Caco-2 (cell line): ENCODE measurements around the gene TEX14. TPM values are rescaled to one million over a fixed set of nuclear protein-coding genes. Genes with fewer than 3 reads are reported as not detected.

Experiments used
- BruUV-seq: library from RNA; stranded (reverse); fragments of 400-500 nt; replicated peaks from 2 replicates; lab custom pipeline; 2021; lab: Mats Ljungman, UMichigan
- CTCF ChIA-PET: fragments of 300-600 bp; sonication (Branson Sonifier 250); formaldehyde crosslinking; loops from one replicate; lab custom pipeline; 2022; ENCODE audit warnings: antibody characterized with exemption; lab: Charles Lee
- POLR2A ChIA-PET: fragments of 300-600 bp; sonication (Branson Sonifier 250); formaldehyde crosslinking; loops from one replicate; lab custom pipeline; 2022; ENCODE audit warnings: antibody characterized with exemption; lab: Charles Lee
- DNase-seq, 2 experiments: peaks; one replicate each; pipeline versions ENCODE4 v3.0.0 to v3.0.0-alpha.2; 2020 to 2022
- H3K27me3 ChIP-seq: replicated peaks from 2 replicates; pipeline ENCODE4 v1.6.0; 2011; ENCODE audit warnings: low read length; ENCODE audit not compliant: control insufficient read depth, insufficient read depth
- H3K36me3 ChIP-seq: 2 replicates; pipeline ENCODE4 v1.5.1; 2011; ENCODE audit warnings: low read length; ENCODE audit not compliant: control insufficient read depth, insufficient read depth
- H3K4me1 ChIP-seq: fragments of 250-450 bp; sonication (Bioruptor Pico); 2 replicates; pipeline ENCODE4 v1.5.1; 2020; ENCODE audit warnings: mild to moderate bottlenecking
- H3K4me3 ChIP-seq: 2 replicates; pipeline ENCODE4 v1.5.1; 2011; ENCODE audit warnings: low read depth, mild to moderate bottlenecking, control low read depth, low read length
- H3K9me3 ChIP-seq: fragments of 250-450 bp; sonication (Bioruptor Pico); 2 replicates; pipeline ENCODE4 v1.5.1; 2020; ENCODE audit warnings: mild to moderate bottlenecking, moderate library complexity
- H3K27ac Mint-ChIP-seq: one replicate; pipeline ENCODE4 v1.8.0; 2022; ENCODE audit warnings: mixed read lengths; ENCODE audit not compliant: unreplicated experiment
- H3K27me3 Mint-ChIP-seq: one replicate; pipeline ENCODE4 v1.8.0; 2022; ENCODE audit warnings: mixed read lengths; ENCODE audit not compliant: insufficient read depth, unreplicated experiment
- H3K36me3 Mint-ChIP-seq: one replicate; pipeline ENCODE4 v1.8.0; 2022; ENCODE audit warnings: mild to moderate bottlenecking, mixed read lengths; ENCODE audit not compliant: insufficient read depth, unreplicated experiment
- H3K4me1 Mint-ChIP-seq: one replicate; pipeline ENCODE4 v1.8.0; 2022; ENCODE audit warnings: low read depth, mixed read lengths; ENCODE audit not compliant: unreplicated experiment
- H3K4me3 Mint-ChIP-seq: one replicate; pipeline ENCODE4 v1.8.0; 2022; ENCODE audit warnings: mild to moderate bottlenecking, moderate library complexity, mixed read lengths; ENCODE audit not compliant: unreplicated experiment
- H3K9me3 Mint-ChIP-seq: one replicate; pipeline ENCODE4 v1.8.0; 2022; ENCODE audit warnings: mixed read lengths; ENCODE audit not compliant: unreplicated experiment
- CTCF ChIP-seq, 2 experiments: fragments of 200-600 bp in 1 of 2; IDR thresholded peaks; 1 replicate in 1 of 2; 2 replicates in 1 of 2; pipeline versions ENCODE4 v1.5.1 to v1.8.0; 2011 to 2022; ENCODE audit warnings: antibody characterized with exemption in 1 of 2, control low read depth in 1 of 2, inconsistent platforms in 1 of 2, low read depth in 1 of 2, low read length in 1 of 2, mild to moderate bottlenecking in 1 of 2, moderate library complexity in 1 of 2; ENCODE audit not compliant: insufficient read depth in 1 of 2, severe bottlenecking in 1 of 2, unreplicated experiment in 1 of 2
- intact Hi-C: fragments of 100-400 bp; cut with micrococcal nuclease; formaldehyde crosslinking; loops from one replicate; pipeline ENCODE4 v1.10.0; 2022; ENCODE audit not compliant: unreplicated experiment
- total RNA-seq: library from RNA; stranded (reverse); gene quantifications from 2 replicates; pipeline ENCODE4 v1.2.3, GENCODE V29; 2022

TEX14 gene
- total RNA-seq, 1 experiment from 2014 or later = 0.54 TPM

DNA sequence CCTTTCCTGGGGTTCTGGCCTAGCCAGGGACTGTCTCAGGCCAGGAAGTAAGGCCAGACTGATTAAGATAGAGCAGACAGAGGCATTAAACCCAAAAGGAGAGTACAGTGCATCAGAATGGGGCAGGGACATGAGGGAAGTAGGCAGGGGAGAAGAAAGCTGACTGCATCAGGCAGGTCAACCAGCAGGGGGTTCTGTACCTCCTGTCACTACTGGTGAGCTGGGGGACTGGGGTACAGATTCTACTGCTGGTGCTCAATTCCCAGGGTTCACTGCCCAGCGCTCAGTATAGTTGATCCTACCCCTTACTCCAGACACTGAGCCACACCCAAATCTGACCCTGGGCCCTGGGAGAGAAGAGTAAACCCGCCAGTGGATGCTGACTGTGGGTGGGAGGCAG, 164.5 kb downstream of the TEX14 start:
- POLR2A ChIA-PET = no interaction called here
- Mint-ChIP-seq H3K27ac (no peak overlapping the region), H3K27me3 (peaks cover 3% of the 10 kb centered on the region), H3K4me3 (no peak overlapping the region), H3K9me3 (no peaks in the 10 kb centered on the region), H3K36me3 (no peaks in the 10 kb centered on the region), H3K4me1 (peaks cover under 1% of the 10 kb centered on the region)
- BruUV-seq = no TSS peak
- Histone ChIP-seq H3K9me3 (no peaks in the 10 kb centered on the region), H3K4me3 (no peak overlapping the region), H3K27me3 (no peaks in the 10 kb centered on the region), H3K36me3 (no peaks in the 10 kb centered on the region), H3K4me1 (peaks cover 8% of the 10 kb centered on the region; the same call in 1 of the 2 replicates)
- CTCF ChIA-PET = no interaction called here
- no peak for DNase-seq
- intact Hi-C loops = no loop called here
- no peak for TF ChIP-seq CTCF (IDR thresholded peaks at IDR 0.05; ENCODE audit: insufficient read depth in 1 of 2, low read depth in 1 of 2, low read length in 1 of 2, severe bottlenecking in 1 of 2, unreplicated experiment in 1 of 2)

DNA sequence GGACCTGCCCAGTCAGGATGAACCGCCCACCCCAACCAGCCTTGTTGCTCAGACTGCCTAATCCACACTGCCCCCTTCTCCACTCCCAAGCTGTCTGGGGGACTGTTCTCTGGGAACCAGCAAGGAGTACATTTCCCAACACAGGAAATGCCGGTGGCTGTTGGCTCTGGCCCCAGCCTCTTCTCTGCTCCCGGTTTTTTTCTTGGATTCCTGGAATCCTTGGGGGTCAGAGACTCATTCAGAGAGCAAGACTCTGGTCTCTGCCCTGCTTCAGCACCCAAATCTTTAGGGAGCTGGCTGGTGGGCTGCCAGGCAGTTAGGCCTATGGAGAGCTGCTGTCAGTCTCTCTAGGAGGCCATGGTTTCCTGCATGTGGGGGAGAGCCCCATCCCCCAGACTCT, 166.6 kb downstream of the TEX14 start:
- H3K36me3 Mint-ChIP-seq = no peaks in the 10 kb centered on the region
- no peaks in the 10 kb centered on the region for H3K4me1 ChIP-seq
- intact Hi-C loops = no loop called here
- H3K4me3 ChIP-seq = no peak overlapping the region
- H3K4me1 Mint-ChIP-seq = no peaks in the 10 kb centered on the region
- no peaks in the 10 kb centered on the region for H3K36me3 ChIP-seq
- no peak for TF ChIP-seq CTCF (IDR thresholded peaks at IDR 0.05; ENCODE audit: insufficient read depth in 1 of 2, low read depth in 1 of 2, low read length in 1 of 2, severe bottlenecking in 1 of 2, unreplicated experiment in 1 of 2)
- H3K27me3 Mint-ChIP-seq = peaks cover 3% of the 10 kb centered on the region
- ChIA-PET POLR2A (interaction anchor here (0.5 kb wide), 1 partner anchor 167 kb away, joined by 3 read pairs; the partner anchor contains the start of genes RAD51C and TEX14), CTCF (no interaction called here)
- no peaks in the 10 kb centered on the region for H3K9me3 Mint-ChIP-seq
- H3K4me3 Mint-ChIP-seq = no peak overlapping the region
- BruUV-seq = no TSS peak
- DNase-seq = no peak
- H3K9me3 ChIP-seq = no peaks in the 10 kb centered on the region
- H3K27me3 ChIP-seq = no peaks in the 10 kb centered on the region
- no peak overlapping the region for H3K27ac Mint-ChIP-seq

- TF ChIP-seq CTCF (IDR thresholded peaks at IDR 0.05; ENCODE audit: insufficient read depth in 1 of 2, low read depth in 1 of 2, low read length in 1 of 2, severe bottlenecking in 1 of 2, unreplicated experiment in 1 of 2) = no peak
- no peak for DNase-seq
- POLR2A ChIA-PET = no interaction called here
- no peak overlapping the region for H3K4me3 ChIP-seq
- 0 out of 2 replicates have a peak, but pooled peaks cover 1% of the 10 kb centered on the region for H3K4me1 ChIP-seq
- H3K4me3 Mint-ChIP-seq = no peak overlapping the region
- BruUV-seq = no TSS peak
- no peaks in the 10 kb centered on the region for H3K9me3 Mint-ChIP-seq
- CTCF ChIA-PET = no interaction called here
- no peaks in the 10 kb centered on the region for H3K36me3 ChIP-seq
- no peaks in the 10 kb centered on the region for H3K27me3 Mint-ChIP-seq
- peaks cover 4% of the 10 kb centered on the region for H3K4me1 Mint-ChIP-seq
- H3K27ac Mint-ChIP-seq = no peak overlapping the region
- intact Hi-C loops = no loop called here
- no peaks in the 10 kb centered on the region for H3K27me3 ChIP-seq
- H3K9me3 ChIP-seq = no peaks in the 10 kb centered on the region
- peaks cover 19% of the 10 kb centered on the region for H3K36me3 Mint-ChIP-seq
Observed at GRCh38 chr17:58521680-58522079, 170.2 kb downstream of the TEX14 start.
